NCI-H187 (cell line): ENCODE measurements around the gene TMEM120B.

Experiments
- DNase-seq, 2 experiments: peaks; one replicate each; lab custom pipeline; 2025; lab: John Stamatoyannopoulos, UW

The TMEM120B gene

GRCh38 chr12:121819212-121819949 lies 106.8 kb downstream of the TMEM120B start:
- DNase-seq = no peak

DNA sequence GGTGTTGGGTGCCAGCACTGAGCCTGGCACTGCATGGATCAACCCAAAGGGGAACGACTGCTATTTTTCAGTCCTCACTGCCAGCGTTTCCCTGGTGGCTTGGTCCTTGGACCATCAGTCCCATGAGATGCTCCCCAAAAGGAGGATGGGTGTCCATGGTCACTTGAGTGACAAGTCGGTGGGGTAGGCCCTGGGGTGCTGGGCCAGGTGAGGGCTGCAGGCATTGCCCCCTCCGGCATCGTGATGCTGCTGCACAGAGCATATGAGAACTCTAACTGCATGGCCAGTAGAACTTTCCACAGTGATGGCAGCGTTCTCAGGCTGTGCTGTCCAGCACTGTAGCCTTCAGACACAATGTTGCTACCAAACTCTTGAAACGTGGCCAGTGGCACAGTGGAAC lies 107.5 kb downstream of the TMEM120B start:
- DNase-seq = no peak

GRCh38 chr12:121822393-121823100 lies 110.0 kb downstream of the TMEM120B start:
- DNase-seq = no peak

DNA sequence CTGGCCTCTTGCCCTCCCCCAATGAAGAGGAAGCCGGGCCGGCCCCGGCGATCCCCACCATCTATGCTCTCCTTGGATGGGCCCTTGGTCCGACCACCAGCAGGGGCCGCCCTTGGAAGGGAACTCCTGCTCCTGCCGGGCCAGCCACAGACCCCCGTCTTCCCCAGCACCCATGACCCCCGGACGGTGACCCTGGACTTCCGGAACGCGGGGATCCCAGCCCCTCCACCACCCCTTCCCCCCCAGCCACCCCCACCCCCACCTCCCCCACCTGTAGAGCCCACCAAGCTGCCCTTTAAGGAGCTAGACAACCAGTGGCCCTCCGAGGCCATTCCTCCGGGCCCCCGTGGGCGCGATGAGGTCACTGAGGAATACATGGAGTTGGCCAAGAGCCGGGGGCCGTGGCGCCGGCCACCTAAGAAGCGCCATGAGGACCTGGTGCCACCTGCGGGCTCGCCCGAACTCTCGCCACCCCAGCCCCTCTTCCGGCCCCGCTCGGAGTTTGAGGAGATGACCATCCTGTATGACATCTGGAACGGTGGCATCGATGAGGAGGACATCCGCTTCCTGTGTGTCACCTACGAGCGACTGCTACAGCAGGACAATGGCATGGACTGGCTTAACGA lies 110.7 kb downstream of the TMEM120B start:
- no peak for DNase-seq

DNA sequence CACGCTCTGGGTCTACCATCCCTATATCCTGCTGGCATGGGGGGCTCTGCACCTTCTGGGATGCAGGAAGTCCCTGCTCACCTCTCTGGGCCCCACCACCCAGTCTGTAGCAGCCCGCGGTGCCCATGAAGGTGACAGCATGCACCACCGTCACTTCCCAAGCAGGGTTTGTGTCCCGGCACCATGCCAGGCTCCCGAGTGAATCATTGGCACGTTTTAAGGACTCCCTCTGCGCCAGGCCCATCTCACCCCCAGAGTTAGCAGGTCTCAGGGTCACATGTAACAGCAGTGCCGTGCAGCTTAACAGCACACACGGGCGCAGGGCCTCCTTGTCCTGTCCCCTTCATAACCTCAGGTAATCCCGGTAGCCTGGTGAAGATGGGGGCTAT lies 111.2 kb downstream of the TMEM120B start:
- DNase-seq = no peak

- DNase-seq = no peak
Observed at GRCh38 chr12:121825041-121825523, 112.5 kb downstream of the TMEM120B start.

DNA sequence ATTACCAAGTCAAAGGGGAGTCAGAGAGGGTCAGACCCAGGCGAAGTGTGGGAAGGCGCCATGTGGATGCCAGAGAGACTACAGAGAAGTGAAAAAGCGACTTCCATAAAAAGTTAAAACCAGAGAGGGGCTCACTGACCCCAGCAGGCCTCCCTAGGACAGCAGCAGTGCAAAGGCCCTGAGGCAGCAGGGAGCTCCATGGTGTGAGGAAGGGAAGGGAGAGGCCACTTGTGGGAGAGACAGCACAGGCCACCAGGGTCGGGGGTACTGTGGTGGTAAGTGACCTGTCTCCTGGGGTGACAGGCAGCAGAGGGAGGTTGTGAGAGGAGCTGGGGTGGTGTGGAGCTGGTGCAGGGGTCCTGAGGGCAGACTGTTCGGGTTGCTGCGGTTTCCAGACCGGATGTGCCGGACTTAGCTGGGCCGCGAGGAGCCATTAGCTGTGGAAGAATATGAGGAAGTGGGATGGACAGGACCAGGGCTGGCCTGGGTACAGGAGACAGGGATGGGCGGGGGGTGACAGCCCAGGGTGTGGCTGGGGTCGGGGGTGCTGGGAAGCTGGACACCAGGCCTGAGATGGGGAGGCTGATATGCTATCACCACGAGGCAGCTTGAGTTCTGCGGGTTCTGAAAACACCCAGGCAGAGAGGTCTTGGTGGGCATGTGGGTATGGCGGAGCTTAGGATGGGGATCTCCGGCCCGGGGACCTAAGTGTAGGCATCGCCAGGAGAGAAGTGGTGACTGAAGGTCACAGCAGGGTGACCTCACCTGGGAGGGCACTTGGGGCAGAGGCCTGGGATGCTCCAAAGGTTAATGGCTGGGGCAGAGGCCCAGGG lies 114.0 kb downstream of the TMEM120B start:
- DNase-seq = no peak

DNA sequence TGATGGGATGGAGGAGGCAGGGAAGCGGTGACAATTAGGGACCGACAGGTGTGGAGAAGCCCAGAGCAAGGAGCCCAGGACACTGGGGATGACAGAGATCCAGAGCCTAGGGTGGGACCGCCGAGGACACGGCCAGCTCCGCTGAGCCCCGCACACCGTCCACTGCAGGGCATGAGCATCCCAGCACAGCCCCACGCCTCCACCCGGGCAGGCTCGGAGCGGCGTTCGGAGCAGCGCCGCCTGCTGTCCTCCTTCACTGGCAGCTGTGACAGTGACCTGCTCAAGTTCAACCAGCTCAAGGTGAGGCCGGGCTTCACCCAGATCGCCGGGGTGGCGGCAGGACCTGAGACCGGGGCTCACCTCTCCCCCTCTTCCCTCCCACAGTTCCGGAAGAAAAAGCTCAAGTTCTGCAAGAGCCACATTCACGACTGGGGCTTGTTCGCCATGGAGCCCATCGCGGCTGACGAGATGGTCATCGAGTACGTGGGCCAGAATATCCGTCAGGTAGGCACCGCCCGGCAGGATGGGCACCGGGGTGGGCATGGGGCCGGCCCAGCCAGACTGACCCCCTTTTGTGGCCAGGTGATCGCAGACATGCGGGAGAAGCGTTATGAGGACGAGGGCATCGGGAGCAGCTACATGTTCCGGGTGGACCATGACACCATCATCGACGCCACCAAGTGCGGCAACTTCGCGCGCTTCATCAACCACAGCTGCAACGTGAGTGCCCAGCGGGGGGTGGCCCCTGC lies 115.0 kb downstream of the TMEM120B start:
- DNase-seq = no peak

GRCh38 chr12:121828306-121828705 lies 115.8 kb downstream of the TMEM120B start:
- DNase-seq = no peak

GRCh38 chr12:121828826-121829225 lies 116.3 kb downstream of the TMEM120B start:
- no peak for DNase-seq

DNA sequence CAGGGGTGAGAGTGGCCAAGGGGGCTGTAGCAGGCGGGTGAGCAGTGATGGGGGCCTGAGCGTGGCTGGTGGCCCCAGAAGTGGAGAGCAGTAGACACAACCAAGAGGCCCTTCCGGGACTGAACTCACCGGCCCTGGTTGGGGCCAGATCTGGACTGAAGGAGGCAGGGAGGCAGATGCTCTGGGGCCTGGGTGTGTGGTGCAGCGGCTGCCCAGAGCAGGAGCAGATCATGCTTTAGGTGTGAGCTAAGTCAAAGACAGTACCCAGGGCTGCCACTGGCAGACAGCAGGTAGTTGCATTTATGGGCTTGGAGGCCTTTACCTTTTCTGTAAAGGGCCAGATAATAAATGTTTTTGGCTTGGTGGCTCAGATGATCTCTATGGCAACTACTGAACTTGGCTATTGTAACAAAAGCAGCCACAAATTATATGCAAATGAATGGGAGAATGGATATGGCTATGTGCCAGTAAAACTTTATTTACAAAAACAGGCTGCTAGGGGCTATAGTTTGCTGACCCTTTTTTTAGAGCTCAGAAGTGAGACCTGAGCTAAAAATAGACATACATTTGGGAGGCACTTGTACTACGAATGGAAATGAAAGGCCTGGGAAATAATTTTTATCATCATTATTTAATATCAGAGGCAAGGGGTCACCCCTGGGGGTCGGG lies 116.8 kb downstream of the TMEM120B start:
- no peak for DNase-seq

DNA sequence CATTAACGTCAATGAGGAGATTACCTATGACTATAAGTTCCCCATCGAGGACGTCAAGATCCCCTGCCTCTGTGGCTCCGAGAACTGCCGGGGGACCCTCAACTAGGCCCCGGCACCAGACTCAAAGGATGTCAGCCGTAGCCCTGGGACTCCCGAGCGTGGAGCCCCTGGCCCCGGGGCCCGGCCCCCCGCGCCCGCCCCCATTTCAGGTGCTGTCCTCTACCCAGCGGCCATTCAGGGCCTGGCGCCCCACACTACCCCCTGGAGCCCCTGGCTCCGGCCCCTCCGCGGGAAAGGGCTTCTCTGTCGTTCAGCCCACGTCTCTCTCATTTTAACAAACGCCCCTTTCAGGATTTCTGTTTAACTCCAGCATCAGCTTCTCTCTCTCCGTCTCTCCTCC lies 117.6 kb downstream of the TMEM120B start:
- DNase-seq = no peak

DNA sequence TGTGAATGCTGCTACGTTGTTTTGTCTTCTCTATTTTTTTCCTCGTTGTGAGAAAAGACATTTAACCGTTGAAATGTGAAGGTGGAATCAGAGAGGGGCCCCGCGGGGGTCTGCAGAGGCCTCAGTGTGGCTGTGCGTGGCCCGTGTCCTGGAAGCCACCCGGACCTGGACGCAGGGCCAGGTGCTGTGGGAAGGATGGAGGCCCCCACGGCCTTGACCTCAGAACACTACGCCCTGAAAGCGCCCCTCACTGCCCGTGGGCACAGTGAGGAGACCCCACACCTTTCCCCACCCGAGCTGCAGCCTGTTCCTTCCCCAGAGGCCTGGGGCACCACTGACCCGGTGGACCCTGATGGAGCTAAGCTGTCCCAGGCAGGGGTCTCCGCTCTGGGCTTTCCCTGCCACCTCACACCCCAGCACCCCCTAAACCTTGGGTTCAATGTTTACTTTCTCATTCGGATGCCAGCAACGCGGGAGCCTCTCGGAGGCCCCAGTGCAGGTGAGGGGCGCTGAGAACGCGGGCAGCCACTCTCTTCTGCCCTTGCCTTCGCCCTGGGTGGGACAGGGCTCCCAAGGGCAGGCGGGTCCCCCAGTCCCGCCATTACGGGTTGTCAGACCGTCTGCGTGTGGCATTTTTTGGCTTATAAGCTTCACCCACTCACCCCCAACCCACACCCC lies 118.2 kb downstream of the TMEM120B start:
- DNase-seq = no peak
